HG03378 (cell line): ENCODE measurements around the gene ARHGAP31.

Experiments used
- ATAC-seq: cut with Tn5 transposase; IDR thresholded peaks from one replicate; pipeline ENCODE4 v1.9.1; 2021; ENCODE audit warnings: mild to moderate bottlenecking, moderate library complexity; ENCODE audit not compliant: unreplicated experiment

Gene ARHGAP31

GRCh38 chr3:119375106-119375505 is 80.9 kb downstream of the ARHGAP31 start:
- ATAC-seq, result no peak

- no peak for ATAC-seq
These were observed 81.3 kb downstream of the ARHGAP31 start for GRCh38 chr3:119375510-119375909.

- ATAC-seq, result no peak
These were observed 82.6 kb downstream of the ARHGAP31 start for GRCh38 chr3:119376758-119377157.

- ATAC-seq, result no peak
These were observed 84.1 kb downstream of the ARHGAP31 start for GRCh38 chr3:119378259-119378803.

GRCh38 chr3:119380697-119381096 is 86.5 kb downstream of the ARHGAP31 start:
- ATAC-seq, result no peak

- no peak for ATAC-seq
These were observed 88.0 kb downstream of the ARHGAP31 start for GRCh38 chr3:119382134-119382533.

GRCh38 chr3:119388577-119388976 is 94.4 kb downstream of the ARHGAP31 start:
- ATAC-seq, result no peak

GRCh38 chr3:119395923-119396358 is 101.8 kb downstream of the ARHGAP31 start:
- ATAC-seq, result peak; percentile 62

- ATAC-seq, result no peak
These were observed 102.7 kb downstream of the ARHGAP31 start for GRCh38 chr3:119396870-119397269.

- no peak for ATAC-seq
These were observed 106.3 kb downstream of the ARHGAP31 start for GRCh38 chr3:119400466-119400865.

GRCh38 chr3:119401069-119401468 is 106.9 kb downstream of the ARHGAP31 start:
- peak; percentile 52 for ATAC-seq

GRCh38 chr3:119401503-119402440 is 107.6 kb downstream of the ARHGAP31 start:
- peak; percentile 39 for ATAC-seq

GRCh38 chr3:119402791-119403190 is 108.6 kb downstream of the ARHGAP31 start:
- no peak for ATAC-seq

GRCh38 chr3:119403201-119403600 is 109.0 kb downstream of the ARHGAP31 start:
- no peak for ATAC-seq

- ATAC-seq, result no peak
These were observed 111.1 kb downstream of the ARHGAP31 start for GRCh38 chr3:119405315-119405714.

GRCh38 chr3:119408243-119408950 is 114.2 kb downstream of the ARHGAP31 start:
- ATAC-seq, result peak; percentile 42

GRCh38 chr3:119409844-119410243 is 115.7 kb downstream of the ARHGAP31 start:
- ATAC-seq, result no peak

GRCh38 chr3:119413603-119414280 is 119.6 kb downstream of the ARHGAP31 start:
- ATAC-seq, result no peak

GRCh38 chr3:119416873-119417272 is 122.7 kb downstream of the ARHGAP31 start:
- no peak for ATAC-seq

GRCh38 chr3:119417771-119418512 is 123.8 kb downstream of the ARHGAP31 start:
- ATAC-seq, result no peak
